Measurements from ENCODE around the gene BRD1.

- TF ChIP-seq ZNF165 (CRISPR knock-in tag; IDR thresholded peaks at IDR 0.05; ENCODE audit: borderline replicate concordance) (no peak), POLR2H (tag; IDR thresholded peaks at IDR 0.05; ENCODE audit: low read depth) (no peak), SMARCA5 (IDR thresholded peaks at IDR 0.05) (no peak), CTCF (IDR thresholded peaks at IDR 0.05 in 2 of 3, conservative IDR thresholded peaks at IDR 0.05 in 1 of 3; ENCODE audit: insufficient read depth in 2 of 3, low read depth in 1 of 3, low read length in 3 of 3) (no peak), NR3C1 (CRISPR knock-in tag; IDR thresholded peaks at IDR 0.05) (no peak), EP300 (IDR thresholded peaks at IDR 0.05; ENCODE audit: low read length) (no peak), CGGBP1 (CRISPR knock-in tag; IDR thresholded peaks at IDR 0.05) (no peak), FOXA1 (IDR thresholded peaks at IDR 0.05; ENCODE audit: borderline replicate concordance) (no peak), JUND (IDR thresholded peaks at IDR 0.05; ENCODE audit: borderline replicate concordance, low read depth, low read length) (no peak), JUND (tag; IDR thresholded peaks at IDR 0.05; ENCODE audit: borderline replicate concordance, low read depth, low read length) (no peak)
These were observed 23.8 kb downstream of the BRD1 start for GRCh38 chr22:49803737-49804375.

Measured in K562 (cell line).